Melanocyte of skin (primary cell): Measurements from ENCODE around the gene PIF1. TPM values are rescaled to one million over a fixed set of nuclear protein-coding genes. Genes with fewer than 3 reads are reported as not detected.

Source experiments
- total RNA-seq, 2 donors: library from RNA; depleted of rRNA; stranded (reverse); fragments of >200 nt; gene quantifications; 2 replicates each; pipeline ENCODE4 v1.2.3, GENCODE V29; 2012

Gene PIF1, protein sequence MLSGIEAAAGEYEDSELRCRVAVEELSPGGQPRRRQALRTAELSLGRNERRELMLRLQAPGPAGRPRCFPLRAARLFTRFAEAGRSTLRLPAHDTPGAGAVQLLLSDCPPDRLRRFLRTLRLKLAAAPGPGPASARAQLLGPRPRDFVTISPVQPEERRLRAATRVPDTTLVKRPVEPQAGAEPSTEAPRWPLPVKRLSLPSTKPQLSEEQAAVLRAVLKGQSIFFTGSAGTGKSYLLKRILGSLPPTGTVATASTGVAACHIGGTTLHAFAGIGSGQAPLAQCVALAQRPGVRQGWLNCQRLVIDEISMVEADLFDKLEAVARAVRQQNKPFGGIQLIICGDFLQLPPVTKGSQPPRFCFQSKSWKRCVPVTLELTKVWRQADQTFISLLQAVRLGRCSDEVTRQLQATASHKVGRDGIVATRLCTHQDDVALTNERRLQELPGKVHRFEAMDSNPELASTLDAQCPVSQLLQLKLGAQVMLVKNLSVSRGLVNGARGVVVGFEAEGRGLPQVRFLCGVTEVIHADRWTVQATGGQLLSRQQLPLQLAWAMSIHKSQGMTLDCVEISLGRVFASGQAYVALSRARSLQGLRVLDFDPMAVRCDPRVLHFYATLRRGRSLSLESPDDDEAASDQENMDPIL
- total RNA-seq: 10 to 100 TPM; 11.0 to 11.7 TPM

GRCh38 chr15:64825431-64826294 lies at the start of gene PIF1:
Gene PIF1 (minus strand): TSS chr15:64825647. CDS start chr15:64824335, 1,312 bp downstream.

GRCh38 chr15:64841344-64842095 lies 16.1 kb upstream of the PIF1 start, which contains the start of gene PLEKHO2:
Gene PLEKHO2 (plus strand): TSS chr15:64841915. CDS start chr15:64842017, 102 bp downstream.

DNA sequence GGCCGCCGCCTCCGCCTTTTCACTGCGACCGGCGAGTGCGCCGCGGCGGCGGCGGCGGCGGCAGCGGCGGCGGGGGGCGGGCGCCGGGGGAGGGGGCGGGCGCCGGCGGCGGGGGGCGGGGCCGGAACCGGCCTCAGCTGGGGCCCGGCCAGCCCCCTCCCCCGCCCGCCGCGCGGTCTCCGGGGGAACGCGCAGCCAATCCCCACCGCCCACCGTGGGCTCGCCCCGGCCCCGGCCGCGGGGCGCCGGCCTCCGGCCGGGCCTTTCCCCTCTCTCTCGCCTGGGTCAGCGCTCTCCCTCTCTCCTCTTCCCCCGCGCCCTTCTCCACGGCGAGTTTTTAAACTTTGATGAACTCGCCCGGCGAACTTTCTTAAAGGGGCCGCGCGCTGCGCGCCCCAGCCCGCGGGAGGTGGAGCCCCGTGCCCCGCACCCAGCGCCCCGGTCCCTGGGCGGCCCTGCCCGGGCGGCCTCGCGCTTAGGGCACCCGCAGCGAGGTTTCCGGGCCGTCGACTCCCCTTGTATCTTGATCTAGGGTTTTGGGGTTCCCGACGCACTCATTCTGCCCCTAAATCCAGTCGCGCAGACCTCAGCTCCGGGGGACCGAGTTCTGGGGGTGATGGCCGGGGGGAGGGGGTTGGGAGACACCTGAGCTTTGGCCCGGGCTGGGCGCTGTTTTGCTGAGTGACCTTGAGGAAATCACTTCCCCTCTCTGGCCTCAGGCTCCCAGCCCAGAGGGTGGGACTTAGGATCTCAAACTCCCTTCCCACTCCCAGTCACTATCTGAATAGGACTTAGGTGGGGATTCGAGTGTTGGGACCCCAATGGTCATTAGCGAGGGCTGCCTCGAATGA lies 49.7 kb downstream of the PIF1 start, which contains the start of gene RBPMS2:
TSS of gene RBPMS2 (minus strand) at position 39 of the 851 bp plus-strand sequence. CDS start 270 bp downstream, outside the sequence.

Other genes starting within 250 kb of the PIF1 start
- under 1 TPM; under 0.01 to 0.34 TPM for gene RBPMS2, start 50.1 kb downstream of the PIF1 start, total RNA-seq
- gene PLEKHO2, start 16.3 kb upstream of the PIF1 start, total RNA-seq: 10 to 100 TPM; 49.2 to 58.3 TPM
- 1 to 10 TPM; 4.0 to 4.8 TPM for gene ANKDD1A, start 86.3 kb upstream of the PIF1 start, total RNA-seq
- gene SPG21, start 164.3 kb upstream of the PIF1 start, total RNA-seq: 100 to 1,000 TPM in 1 of 2 donors, 10 to 100 TPM in 1; 98.4 to 104 TPM
- gene MTFMT, start 204.0 kb upstream of the PIF1 start, total RNA-seq: 10 to 100 TPM; 23.1 to 31.3 TPM
- gene SLC51B, start 219.7 kb upstream of the PIF1 start, total RNA-seq: not detected
- gene RASL12, start 242.3 kb upstream of the PIF1 start, total RNA-seq: under 1 TPM; 0.33 to 0.69 TPM